Liver (tissue), 9 donors: ENCODE data around the gene NLK. TPM values are rescaled to one million over a fixed set of nuclear protein-coding genes. Genes with fewer than 3 reads are reported as not detected.

Experiments
- DNase-seq: peaks from one replicate; pipeline ENCODE4 v3.0.0-alpha.2; 2017; ENCODE audit warnings: low spot score
- H3K27ac ChIP-seq, 2 donors: one replicate each; pipeline ENCODE4 v1.7.0; 2013; ENCODE audit warnings: inconsistent platforms in 2 of 2, low read length in 2 of 2, control low read depth in 1 of 2, low read depth in 1 of 2, mild to moderate bottlenecking in 1 of 2
- H3K27me3 ChIP-seq, 4 donors: one replicate each; pipeline versions ENCODE4 v1.6.1 to v1.7.0; 2013; ENCODE audit warnings: low read length in 3 of 4, inconsistent platforms in 1 of 4, mild to moderate bottlenecking in 1 of 4, moderate library complexity in 1 of 4; ENCODE audit not compliant: control insufficient read depth in 4 of 4, insufficient read depth in 4 of 4
- H3K36me3 ChIP-seq, 4 donors: one replicate each; pipeline versions ENCODE4 v1.6.1 to v1.7.0; 2013; ENCODE audit warnings: low read length in 3 of 4, mild to moderate bottlenecking in 3 of 4, low read depth in 1 of 4, moderate library complexity in 1 of 4; ENCODE audit not compliant: control insufficient read depth in 4 of 4, insufficient read depth in 3 of 4
- H3K4me1 ChIP-seq, 4 donors: one replicate each; pipeline versions ENCODE4 v1.6.1 to v1.7.0; 2013; ENCODE audit warnings: low read length in 3 of 4, mild to moderate bottlenecking in 3 of 4, moderate library complexity in 1 of 4; ENCODE audit not compliant: control insufficient read depth in 4 of 4, insufficient read depth in 4 of 4
- H3K4me3 ChIP-seq, 3 donors: one replicate each; pipeline versions ENCODE4 v1.6.1 to v1.7.0; 2013; ENCODE audit warnings: low read length in 3 of 3, control low read depth in 1 of 3, low read depth in 1 of 3, mild to moderate bottlenecking in 1 of 3
- H3K9ac ChIP-seq, 2 donors: one replicate each; pipeline ENCODE4 v1.7.0; 2013; ENCODE audit warnings: low read length in 2 of 2, mild to moderate bottlenecking in 2 of 2, moderate library complexity in 2 of 2, control low read depth in 1 of 2, low read depth in 1 of 2
- H3K9me3 ChIP-seq, 4 donors: one replicate each; pipeline versions ENCODE4 v1.6.1 to v1.7.0; 2013; ENCODE audit warnings: low read length in 3 of 4; ENCODE audit not compliant: control insufficient read depth in 4 of 4
- EGR1 ChIP-seq, 2 donors: IDR thresholded peaks; 2 replicates each; pipeline ENCODE4 v1.6.1; 2016 to 2018; ENCODE audit warnings: antibody characterized with exemption in 2 of 2, low read depth in 2 of 2
- GABPA ChIP-seq, 2 donors: IDR thresholded peaks in 1 of 2; conservative IDR thresholded peaks in 1 of 2; 2 replicates each; pipeline ENCODE4 v1.6.1; 2016; ENCODE audit warnings: antibody characterized with exemption in 2 of 2, mild to moderate bottlenecking in 1 of 2, moderate library complexity in 1 of 2
- HNF4G ChIP-seq: IDR thresholded peaks from 2 replicates; pipeline ENCODE4 v1.6.1; 2016; ENCODE audit warnings: antibody characterized with exemption
- JUND ChIP-seq, 2 donors: IDR thresholded peaks; 2 replicates each; pipeline ENCODE4 v1.6.1; 2016; ENCODE audit warnings: antibody characterized with exemption in 2 of 2
- MAX ChIP-seq: IDR thresholded peaks from 2 replicates; pipeline ENCODE4 v1.6.1; 2016; ENCODE audit warnings: antibody characterized with exemption
- NR2F2 ChIP-seq: IDR thresholded peaks from 2 replicates; pipeline ENCODE4 v1.6.1; 2016; ENCODE audit warnings: antibody characterized with exemption
- RAD21 ChIP-seq, 2 donors: IDR thresholded peaks; 2 replicates each; pipeline ENCODE4 v1.6.1; 2016; ENCODE audit warnings: antibody characterized with exemption in 2 of 2, mild to moderate bottlenecking in 2 of 2
- SP1 ChIP-seq: IDR thresholded peaks from 2 replicates; pipeline ENCODE4 v1.6.1; 2018; ENCODE audit warnings: antibody characterized with exemption, mild to moderate bottlenecking
- YY1 ChIP-seq: IDR thresholded peaks from 2 replicates; pipeline ENCODE4 v1.6.1; 2016; ENCODE audit warnings: antibody characterized with exemption, mild to moderate bottlenecking
- ZBTB33 ChIP-seq: IDR thresholded peaks from 2 replicates; pipeline ENCODE4 v1.6.1; 2016; ENCODE audit warnings: antibody characterized with exemption
- WGBS: extraction: QIAGEN DNeasy Blood & Tissue Kit; methylation state at CpG from one replicate; pipeline ENCODE4 v1.1.7; 2013; 5-methylcytosine and 5-hydroxymethylcytosine counted together
- polyA plus RNA-seq, 2 donors: library from polyadenylated mRNA; stranded (reverse) in 1 of 2; unstranded in 1 of 2; fragments of 200-250 nt in 1 of 2; fragments of >200 nt in 1 of 2; fragmentation: Nextera tagmentation in 1 of 2; extraction: Ambion mirVana in 1 of 2; gene quantifications; one replicate each; pipeline versions ENCODE4 v1.2.1 to v1.2.3, GENCODE V29; 2013 to 2015
- total RNA-seq, 2 donors: library from RNA; depleted of rRNA; stranded (reverse); fragments of >200 nt; gene quantifications; one replicate each; pipeline ENCODE4 v1.2.3, GENCODE V29; 2014
- donor health status: healthy.
- donor health status: healthy.
- donor health status: healthy.
- donor health status: healthy.
- donor health status: healthy.

Gene NLK
- total and polyA plus RNA-seq, 4 donors, result 4.4 to 17.4 (median 9.2) TPM

- Histone ChIP-seq H3K9me3 (no peaks in the 10 kb centered on the region), H3K27ac (no peak overlapping the region), H3K4me1 (peaks cover 0 to 3% (median 1%) of the 10 kb centered on the region in 4 donors), H3K36me3 (peaks cover 0 to 2% (median under 1%) of the 10 kb centered on the region in 4 donors), H3K4me3 (no peak overlapping the region), H3K27me3 (no peaks in the 10 kb centered on the region), H3K9ac (no peak overlapping the region)
- DNase-seq, result no peak
- WGBS, result 68% methylated on average over 3 of the region's 3 CpGs
- TF ChIP-seq EGR1 (IDR thresholded peaks at IDR 0.05; ENCODE audit: low read depth in 2 of 2), result no peak
- no peak for TF ChIP-seq RAD21 (IDR thresholded peaks at IDR 0.05)
- TF ChIP-seq JUND (IDR thresholded peaks at IDR 0.05), result no peak
- TF ChIP-seq NR2F2, result no peak
- TF ChIP-seq HNF4G, result no peak
- no peak for TF ChIP-seq YY1
- TF ChIP-seq MAX, result no peak
- no peak for TF ChIP-seq SP1
- TF ChIP-seq ZBTB33, result no peak
These were observed 158.8 kb downstream of the NLK start for GRCh38 chr17:28201315-28201714.

GRCh38 chr17:28204244-28204643, 161.8 kb downstream of the NLK start:
- TF ChIP-seq EGR1 (IDR thresholded peaks at IDR 0.05; ENCODE audit: low read depth in 2 of 2), result no peak
- TF ChIP-seq GABPA (IDR thresholded peaks at IDR 0.05 in 1 of 2, conservative IDR thresholded peaks at IDR 0.05 in 1 of 2), result no peak
- no peaks in the 10 kb centered on the region for H3K27me3 ChIP-seq
- no peaks in the 10 kb centered on the region for H3K36me3 ChIP-seq
- peaks cover 0 to 3% (median 0%) of the 10 kb centered on the region in 4 donors for H3K4me1 ChIP-seq
- no peak overlapping the region for H3K4me3 ChIP-seq
- 97% methylated on average over 3 of the region's 3 CpGs for WGBS
- no peak overlapping the region for H3K27ac ChIP-seq
- no peaks in the 10 kb centered on the region for H3K9me3 ChIP-seq
- H3K9ac ChIP-seq, result no peak overlapping the region
- no peak for DNase-seq

GRCh38 chr17:28204751-28205150, 162.3 kb downstream of the NLK start:
- WGBS, result 93% methylated on average over 1 of the region's 1 CpG
- Histone ChIP-seq H3K27me3 (no peaks in the 10 kb centered on the region), H3K9me3 (no peaks in the 10 kb centered on the region), H3K36me3 (no peaks in the 10 kb centered on the region), H3K4me3 (no peak overlapping the region), H3K27ac (no peak overlapping the region), H3K9ac (no peak overlapping the region), H3K4me1 (peaks cover 0 to 3% (median 0%) of the 10 kb centered on the region in 4 donors)
- DNase-seq, result no peak
- no peak for TF ChIP-seq HNF4G
- TF ChIP-seq ZBTB33, result no peak
- TF ChIP-seq GABPA (IDR thresholded peaks at IDR 0.05 in 1 of 2, conservative IDR thresholded peaks at IDR 0.05 in 1 of 2), result no peak
- TF ChIP-seq JUND (IDR thresholded peaks at IDR 0.05), result no peak
